Measurements from ENCODE around the gene PADI4.

Gene PADI4

DNA sequence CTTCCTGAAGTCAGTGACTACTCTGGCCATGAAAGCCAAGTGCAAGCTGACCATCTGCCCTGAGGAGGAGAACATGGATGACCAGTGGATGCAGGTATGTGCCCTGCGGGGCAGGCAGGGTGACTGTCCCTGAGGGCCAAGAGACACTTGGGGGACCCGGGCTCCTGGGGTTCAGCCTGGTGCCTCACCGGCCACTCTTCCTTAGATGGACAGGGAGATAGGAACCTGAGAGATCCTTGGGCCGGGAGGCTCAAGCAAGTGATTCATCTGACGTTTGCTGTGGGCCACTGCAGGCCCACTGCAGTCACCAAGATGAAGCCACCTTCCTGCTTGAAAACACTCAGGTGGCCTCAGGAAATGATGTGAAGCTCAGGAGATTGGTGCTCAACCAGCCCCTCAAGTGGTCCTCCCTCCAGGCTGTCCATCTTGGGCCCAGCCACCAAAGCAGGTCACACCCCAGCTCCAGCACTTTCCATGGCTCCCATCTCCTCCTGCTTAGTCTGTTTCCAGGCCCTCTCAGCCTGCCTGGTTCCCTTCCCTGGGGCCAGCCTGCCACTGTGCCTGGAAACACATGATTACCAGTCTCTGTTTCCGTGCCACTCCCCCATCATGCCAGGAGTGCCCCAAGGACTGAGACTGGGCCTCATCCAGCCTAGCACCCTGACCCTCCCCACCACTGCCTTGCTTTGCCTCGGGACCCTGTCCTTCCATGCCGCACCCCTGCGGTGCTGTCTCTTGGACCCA, 38.2 kb downstream of the PADI4 start:
- Histone ChIP-seq H3K27ac (ENCODE audit: insufficient read depth, low read length, poor library complexity, severe bottlenecking) (no peak overlapping the region), H3K36me3 (ENCODE audit: control insufficient read depth, insufficient read depth, low read length) (no peaks in the 10 kb centered on the region), H3K9me3 (ENCODE audit: control insufficient read depth, low read length) (no peaks in the 10 kb centered on the region), H3K4me1 (ENCODE audit: control insufficient read depth, insufficient read depth, low read length, poor library complexity, severe bottlenecking) (no peaks in the 10 kb centered on the region), H3K27me3 (replicated peaks; ENCODE audit: control insufficient read depth, insufficient read depth, low read length, poor library complexity, severe bottlenecking) (no peaks in the 10 kb centered on the region), H3K4me3 (ENCODE audit: insufficient read depth, low read depth, low read length, poor library complexity, severe bottlenecking) (no peak overlapping the region)
- DNase-seq: no peak

DNA sequence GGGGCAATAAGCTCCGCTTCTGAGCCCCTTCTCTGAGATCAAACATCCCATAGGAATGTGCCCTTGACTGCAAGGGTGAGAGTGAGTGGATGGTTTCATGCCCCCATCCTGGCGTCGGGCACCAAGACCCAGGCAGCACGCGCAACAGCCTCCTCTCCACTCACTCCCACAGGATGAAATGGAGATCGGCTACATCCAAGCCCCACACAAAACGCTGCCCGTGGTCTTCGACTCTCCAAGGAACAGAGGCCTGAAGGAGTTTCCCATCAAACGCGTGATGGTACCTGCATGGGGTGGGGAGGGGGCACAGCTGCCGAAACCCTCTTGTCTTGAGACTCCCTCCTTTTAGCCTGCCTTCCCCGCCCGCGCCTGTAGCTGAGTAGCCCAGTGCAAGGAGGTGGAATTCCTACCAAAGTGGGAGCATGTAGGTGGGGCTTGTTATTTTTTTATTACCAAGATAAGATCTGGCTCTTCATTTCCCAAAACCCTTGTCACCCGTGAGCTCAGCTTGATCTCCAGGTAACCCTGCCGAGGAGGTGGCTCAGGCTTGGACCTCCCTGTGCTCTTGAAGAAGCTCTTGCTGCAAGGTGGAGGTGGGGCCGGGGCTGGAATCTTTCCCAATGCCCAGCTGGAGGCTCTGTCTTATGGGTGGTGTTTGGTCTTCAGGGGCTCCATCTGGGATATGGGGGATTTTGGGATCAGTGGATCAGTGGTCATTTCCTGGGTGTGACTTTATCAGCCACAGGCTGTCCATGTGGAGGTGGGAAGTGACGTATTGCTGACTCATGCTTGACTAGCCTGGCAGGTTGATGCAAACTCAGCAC, 40.0 kb downstream of the PADI4 start:
- Histone ChIP-seq H3K36me3 (ENCODE audit: control insufficient read depth, insufficient read depth, low read length) (no peaks in the 10 kb centered on the region), H3K4me3 (ENCODE audit: insufficient read depth, low read depth, low read length, poor library complexity, severe bottlenecking) (no peak overlapping the region), H3K27ac (ENCODE audit: insufficient read depth, low read length, poor library complexity, severe bottlenecking) (no peak overlapping the region), H3K27me3 (replicated peaks; ENCODE audit: control insufficient read depth, insufficient read depth, low read length, poor library complexity, severe bottlenecking) (no peaks in the 10 kb centered on the region), H3K4me1 (ENCODE audit: control insufficient read depth, insufficient read depth, low read length, poor library complexity, severe bottlenecking) (no peaks in the 10 kb centered on the region), H3K9me3 (ENCODE audit: control insufficient read depth, low read length) (no peaks in the 10 kb centered on the region)
- no peak for DNase-seq

DNA sequence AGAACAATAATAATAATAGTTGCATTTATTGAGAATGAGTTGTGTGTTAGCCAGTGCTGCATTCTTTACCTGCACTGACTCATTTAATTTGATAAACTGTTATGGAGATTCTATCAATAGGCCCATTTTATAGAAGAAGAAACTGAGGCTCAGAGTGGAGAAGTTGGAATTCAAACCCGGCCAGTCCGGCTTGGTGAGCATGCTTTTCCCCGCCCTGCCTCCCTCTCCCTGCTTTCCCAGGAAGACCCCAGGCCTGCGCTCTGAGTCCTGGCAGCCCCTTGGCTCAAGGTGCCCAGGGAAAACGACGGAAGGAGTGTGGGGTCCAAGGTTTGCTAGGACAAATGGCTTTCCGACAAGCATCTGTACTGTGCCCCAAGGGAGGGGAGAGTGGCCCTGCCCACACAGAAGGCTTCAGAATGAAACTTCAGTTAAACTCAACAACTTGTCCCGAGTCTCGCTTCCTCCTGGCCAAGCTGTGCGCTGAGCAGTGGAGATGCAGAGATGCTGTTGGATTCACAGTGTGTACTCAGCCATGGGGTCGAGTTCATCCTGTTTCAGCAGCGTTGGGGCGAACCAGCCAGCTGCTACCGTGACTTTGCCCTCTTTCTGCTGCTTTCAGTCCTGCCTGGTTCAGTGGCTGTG, 40.7 kb downstream of the PADI4 start:
- Histone ChIP-seq H3K4me3 (ENCODE audit: insufficient read depth, low read depth, low read length, poor library complexity, severe bottlenecking) (no peak overlapping the region), H3K9me3 (ENCODE audit: control insufficient read depth, low read length) (no peaks in the 10 kb centered on the region), H3K36me3 (ENCODE audit: control insufficient read depth, insufficient read depth, low read length) (no peaks in the 10 kb centered on the region), H3K27ac (ENCODE audit: insufficient read depth, low read length, poor library complexity, severe bottlenecking) (no peak overlapping the region), H3K4me1 (ENCODE audit: control insufficient read depth, insufficient read depth, low read length, poor library complexity, severe bottlenecking) (no peaks in the 10 kb centered on the region), H3K27me3 (replicated peaks; ENCODE audit: control insufficient read depth, insufficient read depth, low read length, poor library complexity, severe bottlenecking) (no peaks in the 10 kb centered on the region)
- no peak for DNase-seq

DNA sequence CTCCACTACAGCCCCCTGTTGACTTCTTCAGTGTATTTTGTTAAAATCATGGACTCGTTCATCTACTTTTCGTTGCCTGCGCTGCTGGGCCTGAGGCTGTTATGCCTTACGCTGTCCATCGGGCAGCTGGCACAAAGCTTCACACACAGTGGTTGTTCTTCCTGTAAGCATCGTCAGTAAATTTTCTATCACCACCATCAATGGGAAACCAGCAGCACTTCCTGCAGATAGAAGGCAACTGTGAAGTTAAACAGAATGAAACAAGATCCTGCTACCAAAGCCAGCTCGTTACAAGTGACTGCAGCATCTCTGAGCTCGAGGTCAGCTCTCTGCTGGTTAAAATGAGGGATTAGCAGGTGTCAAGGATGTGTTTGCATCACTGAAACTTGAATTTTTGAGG, 42.1 kb downstream of the PADI4 start:
- H3K27me3 ChIP-seq (replicated peaks; ENCODE audit: control insufficient read depth, insufficient read depth, low read length, poor library complexity, severe bottlenecking): no peaks in the 10 kb centered on the region
- no peak overlapping the region for H3K4me3 ChIP-seq (ENCODE audit: insufficient read depth, low read depth, low read length, poor library complexity, severe bottlenecking)
- DNase-seq: no peak
- no peaks in the 10 kb centered on the region for H3K9me3 ChIP-seq (ENCODE audit: control insufficient read depth, low read length)
- no peaks in the 10 kb centered on the region for H3K36me3 ChIP-seq (ENCODE audit: control insufficient read depth, insufficient read depth, low read length)
- H3K4me1 ChIP-seq (ENCODE audit: control insufficient read depth, insufficient read depth, low read length, poor library complexity, severe bottlenecking): no peaks in the 10 kb centered on the region
- H3K27ac ChIP-seq (ENCODE audit: insufficient read depth, low read length, poor library complexity, severe bottlenecking): no peak overlapping the region

DNA sequence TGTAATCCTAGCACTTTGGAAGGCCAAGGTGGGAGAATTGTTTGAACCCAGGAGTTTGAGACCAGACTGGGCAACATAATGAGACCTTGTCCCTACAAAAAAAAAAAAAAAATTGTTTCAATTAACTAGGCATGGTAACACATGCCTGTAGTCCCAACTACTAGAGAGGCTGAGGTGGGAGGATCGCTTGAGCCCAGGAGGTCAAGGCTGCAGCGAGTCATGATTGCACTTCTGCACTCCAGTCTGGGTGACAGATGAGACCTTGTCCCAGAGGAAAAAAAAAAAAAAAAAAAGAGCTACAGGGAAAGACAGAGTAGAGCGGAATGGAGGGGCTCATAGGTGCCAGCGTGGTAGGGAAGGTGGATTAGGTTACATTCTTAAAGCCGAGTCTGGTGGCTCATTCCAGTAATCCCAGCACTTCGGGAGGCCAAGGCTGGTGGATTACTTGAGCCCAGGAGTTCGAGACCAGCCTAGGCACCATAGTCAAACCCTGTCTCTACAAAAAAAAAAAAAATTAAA, 43.0 kb downstream of the PADI4 start:
- Histone ChIP-seq H3K4me1 (ENCODE audit: control insufficient read depth, insufficient read depth, low read length, poor library complexity, severe bottlenecking) (no peaks in the 10 kb centered on the region), H3K36me3 (ENCODE audit: control insufficient read depth, insufficient read depth, low read length) (no peaks in the 10 kb centered on the region), H3K9me3 (ENCODE audit: control insufficient read depth, low read length) (no peaks in the 10 kb centered on the region), H3K27ac (ENCODE audit: insufficient read depth, low read length, poor library complexity, severe bottlenecking) (no peak overlapping the region), H3K27me3 (replicated peaks; ENCODE audit: control insufficient read depth, insufficient read depth, low read length, poor library complexity, severe bottlenecking) (no peaks in the 10 kb centered on the region), H3K4me3 (ENCODE audit: insufficient read depth, low read depth, low read length, poor library complexity, severe bottlenecking) (no peak overlapping the region)
- no peak for DNase-seq

DNA sequence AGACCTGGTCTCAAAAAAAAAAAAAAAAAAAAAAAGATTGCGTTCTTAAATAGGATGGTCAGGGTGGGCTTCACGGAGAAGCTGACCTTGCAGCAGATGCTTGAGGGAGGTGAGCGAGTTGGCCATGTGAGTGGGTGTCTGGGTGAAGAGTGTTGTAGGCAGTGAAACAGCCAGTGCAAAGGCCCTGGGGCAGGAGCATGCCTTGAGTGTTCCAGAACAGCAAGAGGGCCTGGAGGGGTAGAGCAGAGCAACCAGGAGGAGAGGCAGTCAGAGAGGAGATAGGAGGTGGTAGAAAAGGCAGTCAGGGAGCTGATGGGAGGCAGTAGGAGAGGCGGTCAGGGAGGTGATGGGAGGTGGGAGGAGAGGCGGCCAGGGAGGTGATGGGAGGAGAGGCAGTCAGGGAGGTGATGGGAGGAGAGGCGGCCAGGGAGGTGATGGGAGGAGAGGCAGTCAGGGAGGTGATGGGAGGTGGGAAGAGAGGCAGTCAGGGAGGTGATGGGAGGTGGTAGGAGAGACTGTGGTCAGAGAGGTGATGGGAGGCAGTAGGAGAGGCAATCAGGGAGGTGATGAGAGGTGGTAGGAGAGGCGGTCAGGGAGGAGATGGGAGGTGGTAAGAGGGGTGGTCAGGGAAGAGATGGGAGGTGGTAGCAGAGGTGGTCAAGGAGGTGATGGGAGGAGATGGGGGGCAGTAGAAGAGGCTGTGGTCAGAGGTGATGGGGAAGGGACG, 43.8 kb downstream of the PADI4 start:
- Histone ChIP-seq H3K27ac (ENCODE audit: insufficient read depth, low read length, poor library complexity, severe bottlenecking) (no peak overlapping the region), H3K27me3 (replicated peaks; ENCODE audit: control insufficient read depth, insufficient read depth, low read length, poor library complexity, severe bottlenecking) (no peaks in the 10 kb centered on the region), H3K4me1 (ENCODE audit: control insufficient read depth, insufficient read depth, low read length, poor library complexity, severe bottlenecking) (no peaks in the 10 kb centered on the region), H3K9me3 (ENCODE audit: control insufficient read depth, low read length) (no peaks in the 10 kb centered on the region), H3K4me3 (ENCODE audit: insufficient read depth, low read depth, low read length, poor library complexity, severe bottlenecking) (no peak overlapping the region), H3K36me3 (ENCODE audit: control insufficient read depth, insufficient read depth, low read length) (no peaks in the 10 kb centered on the region)
- no peak for DNase-seq

DNA sequence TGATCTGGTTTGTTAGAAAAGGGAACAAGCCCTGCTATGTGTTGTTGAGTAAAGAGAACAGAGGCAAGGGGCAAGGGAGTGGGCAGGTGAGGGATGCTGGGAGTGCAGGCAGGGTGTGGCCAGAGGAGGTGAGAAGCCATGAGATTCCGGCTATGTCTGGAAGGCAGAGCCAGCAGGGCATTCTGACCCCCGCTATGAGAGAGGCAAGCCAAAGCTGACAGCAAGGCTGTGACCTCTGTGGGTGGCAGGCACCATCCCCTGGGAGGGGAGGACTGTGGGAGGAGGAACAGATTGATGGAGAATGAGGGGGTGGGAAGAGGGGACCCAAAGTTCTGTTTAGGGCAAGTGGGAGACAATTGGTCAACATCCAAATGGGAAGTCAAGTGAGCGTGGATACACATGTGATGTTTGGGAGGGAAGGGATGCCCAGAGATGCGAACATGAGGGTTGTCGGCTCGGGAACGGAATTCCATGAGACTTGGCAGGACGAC, 44.5 kb downstream of the PADI4 start:
- Histone ChIP-seq H3K4me1 (ENCODE audit: control insufficient read depth, insufficient read depth, low read length, poor library complexity, severe bottlenecking) (no peaks in the 10 kb centered on the region), H3K9me3 (ENCODE audit: control insufficient read depth, low read length) (no peaks in the 10 kb centered on the region), H3K27ac (ENCODE audit: insufficient read depth, low read length, poor library complexity, severe bottlenecking) (no peak overlapping the region), H3K4me3 (ENCODE audit: insufficient read depth, low read depth, low read length, poor library complexity, severe bottlenecking) (no peak overlapping the region), H3K36me3 (ENCODE audit: control insufficient read depth, insufficient read depth, low read length) (no peaks in the 10 kb centered on the region), H3K27me3 (replicated peaks; ENCODE audit: control insufficient read depth, insufficient read depth, low read length, poor library complexity, severe bottlenecking) (no peaks in the 10 kb centered on the region)
- DNase-seq: no peak

DNA sequence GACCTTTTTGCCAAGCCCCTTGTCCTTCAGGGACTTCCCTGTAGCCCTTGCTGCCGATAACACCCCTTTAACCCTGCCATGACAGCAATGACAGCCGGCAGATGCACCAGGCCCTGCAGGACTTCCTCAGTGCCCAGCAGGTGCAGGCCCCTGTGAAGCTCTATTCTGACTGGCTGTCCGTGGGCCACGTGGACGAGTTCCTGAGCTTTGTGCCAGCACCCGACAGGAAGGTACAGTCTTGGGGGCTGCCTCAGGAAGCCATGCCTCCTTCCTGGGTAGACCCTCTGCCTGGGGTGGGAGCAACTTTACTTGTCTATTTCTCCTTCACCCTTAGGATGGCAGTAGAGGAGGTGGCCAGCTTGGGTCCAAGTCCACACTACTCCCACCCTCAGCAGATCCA, 47.9 kb downstream of the PADI4 start:
- Histone ChIP-seq H3K4me3 (ENCODE audit: insufficient read depth, low read depth, low read length, poor library complexity, severe bottlenecking) (no peak overlapping the region), H3K27ac (ENCODE audit: insufficient read depth, low read length, poor library complexity, severe bottlenecking) (no peak overlapping the region), H3K4me1 (ENCODE audit: control insufficient read depth, insufficient read depth, low read length, poor library complexity, severe bottlenecking) (no peaks in the 10 kb centered on the region), H3K27me3 (replicated peaks; ENCODE audit: control insufficient read depth, insufficient read depth, low read length, poor library complexity, severe bottlenecking) (no peaks in the 10 kb centered on the region), H3K36me3 (ENCODE audit: control insufficient read depth, insufficient read depth, low read length) (no peaks in the 10 kb centered on the region), H3K9me3 (ENCODE audit: control insufficient read depth, low read length) (no peaks in the 10 kb centered on the region)
- DNase-seq: no peak

DNA sequence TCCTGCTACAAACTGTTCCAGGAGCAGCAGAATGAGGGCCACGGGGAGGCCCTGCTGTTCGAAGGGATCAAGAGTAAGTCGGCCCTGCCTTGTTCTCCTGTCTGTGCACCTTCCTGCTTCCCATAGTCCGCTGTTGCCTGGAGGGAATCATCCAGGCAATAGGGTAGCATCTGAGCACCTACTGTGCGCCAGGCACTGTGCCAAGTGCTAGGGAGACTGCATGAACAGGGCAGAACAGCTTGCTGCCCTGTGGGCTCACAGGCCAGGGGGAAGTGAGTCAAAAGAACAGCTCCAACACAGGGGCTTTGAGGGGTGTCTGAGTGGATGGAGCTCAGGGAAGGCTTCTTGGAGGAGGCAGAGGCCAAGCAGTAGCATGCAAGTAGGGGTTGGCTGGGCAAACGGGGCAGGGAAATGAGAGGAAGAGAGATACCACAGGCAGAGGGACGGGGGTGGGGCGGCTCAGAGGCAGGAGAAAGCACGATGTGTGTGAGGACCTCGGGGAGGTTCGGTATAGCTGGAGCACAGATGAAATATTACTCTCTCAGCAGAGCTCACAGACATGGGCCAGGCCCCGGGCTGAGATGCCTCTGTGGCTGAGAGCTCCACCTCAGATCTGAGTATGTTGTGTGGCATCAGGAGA, 48.5 kb downstream of the PADI4 start:
- H3K27ac ChIP-seq (ENCODE audit: insufficient read depth, low read length, poor library complexity, severe bottlenecking): no peak overlapping the region
- no peaks in the 10 kb centered on the region for H3K36me3 ChIP-seq (ENCODE audit: control insufficient read depth, insufficient read depth, low read length)
- no peaks in the 10 kb centered on the region for H3K9me3 ChIP-seq (ENCODE audit: control insufficient read depth, low read length)
- H3K4me3 ChIP-seq (ENCODE audit: insufficient read depth, low read depth, low read length, poor library complexity, severe bottlenecking): no peak overlapping the region
- no peaks in the 10 kb centered on the region for H3K4me1 ChIP-seq (ENCODE audit: control insufficient read depth, insufficient read depth, low read length, poor library complexity, severe bottlenecking)
- DNase-seq: no peak
- no peaks in the 10 kb centered on the region for H3K27me3 ChIP-seq (replicated peaks; ENCODE audit: control insufficient read depth, insufficient read depth, low read length, poor library complexity, severe bottlenecking)
